ENCODE measurements around the gene NMNAT3.

The NMNAT3 gene

DNA sequence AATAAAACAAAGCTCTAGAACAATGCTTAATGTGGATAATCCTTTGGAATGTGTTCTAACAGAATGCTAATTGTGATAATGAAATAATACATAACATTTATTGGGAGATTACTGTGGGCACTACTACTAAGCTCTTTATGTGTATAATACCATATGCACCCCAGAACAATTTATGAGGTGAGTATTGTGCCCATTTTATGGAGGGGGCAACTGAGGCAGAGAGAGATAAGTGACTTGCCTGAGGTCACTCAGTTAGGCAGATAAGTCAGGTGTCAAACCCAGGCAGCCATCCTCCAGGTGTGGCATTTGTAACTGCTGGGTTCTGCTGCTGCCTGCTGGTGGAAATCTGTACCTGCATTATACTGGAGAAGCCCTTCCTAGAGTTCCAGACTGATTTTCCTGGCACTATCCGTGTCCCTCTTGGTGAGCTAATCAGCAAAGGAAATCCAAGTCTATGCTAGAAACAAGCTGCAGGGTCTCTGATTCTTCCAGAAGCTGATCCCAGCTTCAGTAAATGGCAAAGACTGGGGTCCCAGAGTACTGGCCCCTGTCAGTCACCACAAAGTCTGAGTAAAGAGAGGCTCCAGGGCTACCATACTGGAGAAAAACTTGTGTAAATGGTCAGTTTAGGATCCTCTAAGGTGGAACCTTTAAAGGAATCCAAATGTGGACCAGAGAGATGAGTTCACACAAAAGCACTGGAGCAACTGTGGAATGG lies 115.7 kb downstream of the NMNAT3 start:
- H3K4me1 ChIP-seq (ENCODE audit: control insufficient read depth, low read length): no peaks in the 10 kb centered on the region
- no peaks in the 10 kb centered on the region for H3K79me2 ChIP-seq (ENCODE audit: control insufficient read depth, low read length)
- no peaks in the 10 kb centered on the region for H3K9me3 ChIP-seq (ENCODE audit: control insufficient read depth, insufficient read depth, low read length)
- no peaks in the 10 kb centered on the region for H3F3A ChIP-seq (ENCODE audit: control insufficient read depth, insufficient read depth)
- no peaks in the 10 kb centered on the region for H3K36me3 ChIP-seq (ENCODE audit: control insufficient read depth, low read length)
- TF ChIP-seq EZH2phosphoT487 (IDR thresholded peaks at IDR 0.05; ENCODE audit: borderline replicate concordance, low read length): no peak
- TF ChIP-seq, protein P1, sequence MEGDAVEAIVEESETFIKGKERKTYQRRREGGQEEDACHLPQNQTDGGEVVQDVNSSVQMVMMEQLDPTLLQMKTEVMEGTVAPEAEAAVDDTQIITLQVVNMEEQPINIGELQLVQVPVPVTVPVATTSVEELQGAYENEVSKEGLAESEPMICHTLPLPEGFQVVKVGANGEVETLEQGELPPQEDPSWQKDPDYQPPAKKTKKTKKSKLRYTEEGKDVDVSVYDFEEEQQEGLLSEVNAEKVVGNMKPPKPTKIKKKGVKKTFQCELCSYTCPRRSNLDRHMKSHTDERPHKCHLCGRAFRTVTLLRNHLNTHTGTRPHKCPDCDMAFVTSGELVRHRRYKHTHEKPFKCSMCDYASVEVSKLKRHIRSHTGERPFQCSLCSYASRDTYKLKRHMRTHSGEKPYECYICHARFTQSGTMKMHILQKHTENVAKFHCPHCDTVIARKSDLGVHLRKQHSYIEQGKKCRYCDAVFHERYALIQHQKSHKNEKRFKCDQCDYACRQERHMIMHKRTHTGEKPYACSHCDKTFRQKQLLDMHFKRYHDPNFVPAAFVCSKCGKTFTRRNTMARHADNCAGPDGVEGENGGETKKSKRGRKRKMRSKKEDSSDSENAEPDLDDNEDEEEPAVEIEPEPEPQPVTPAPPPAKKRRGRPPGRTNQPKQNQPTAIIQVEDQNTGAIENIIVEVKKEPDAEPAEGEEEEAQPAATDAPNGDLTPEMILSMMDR (IDR thresholded peaks at IDR 0.05; ENCODE audit: low read depth, low read length, poor library complexity, severe bottlenecking): peak; percentile 50
- H3K27me3 ChIP-seq (ENCODE audit: control insufficient read depth, low read length): no peaks in the 10 kb centered on the region
- H3K9me2 ChIP-seq (replicated peaks; ENCODE audit: control insufficient read depth, low read length): no peaks in the 10 kb centered on the region
- H3K4me3 ChIP-seq (ENCODE audit: low read length): no peak overlapping the region
- no peak overlapping the region for H3K27ac ChIP-seq (ENCODE audit: low read depth, low read length)
- no peaks in the 10 kb centered on the region for H4K20me1 ChIP-seq (ENCODE audit: control insufficient read depth, insufficient read depth, low read depth, low read length)
- H3K4me2 ChIP-seq (ENCODE audit: low read length): no peak overlapping the region

DNA sequence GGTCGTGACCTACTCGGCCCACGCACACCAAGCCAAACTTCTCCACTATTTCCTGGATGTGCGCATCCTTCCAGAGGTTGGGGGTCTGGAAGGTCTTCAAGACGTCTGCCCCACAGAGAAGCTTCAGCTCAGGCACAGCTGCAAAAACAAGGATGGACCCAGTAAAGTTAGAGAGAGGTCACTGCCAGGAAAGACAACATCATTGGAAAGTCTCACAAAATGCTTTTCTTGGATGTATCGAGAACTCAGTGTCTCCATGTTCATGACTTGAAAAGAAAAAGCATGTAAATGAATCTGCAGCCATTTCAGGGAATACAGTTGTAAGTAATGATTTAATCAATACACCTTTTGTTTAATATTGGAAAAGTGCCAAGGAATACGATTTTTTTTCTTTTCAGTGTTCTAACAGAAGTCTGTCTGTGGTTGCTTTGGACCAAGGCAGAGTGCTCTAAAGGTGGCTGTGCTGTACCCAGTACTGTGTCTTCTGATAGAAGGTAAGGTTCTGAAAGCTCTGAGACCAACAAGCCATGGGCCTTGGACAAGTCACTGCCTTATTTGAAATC lies 116.4 kb downstream of the NMNAT3 start:
- Histone ChIP-seq H3K4me3 (ENCODE audit: low read length) (no peak overlapping the region), H3K79me2 (ENCODE audit: control insufficient read depth, low read length) (no peaks in the 10 kb centered on the region), H3K4me1 (ENCODE audit: control insufficient read depth, low read length) (no peaks in the 10 kb centered on the region), H3K9me3 (ENCODE audit: control insufficient read depth, insufficient read depth, low read length) (no peaks in the 10 kb centered on the region), H3K4me2 (ENCODE audit: low read length) (no peak overlapping the region), H3K36me3 (ENCODE audit: control insufficient read depth, low read length) (no peaks in the 10 kb centered on the region), H3K27ac (ENCODE audit: low read depth, low read length) (no peak overlapping the region), H3K9me2 (replicated peaks; ENCODE audit: control insufficient read depth, low read length) (no peaks in the 10 kb centered on the region), H3K27me3 (ENCODE audit: control insufficient read depth, low read length) (no peaks in the 10 kb centered on the region), H3F3A (ENCODE audit: control insufficient read depth, insufficient read depth) (no peaks in the 10 kb centered on the region), H4K20me1 (ENCODE audit: control insufficient read depth, insufficient read depth, low read depth, low read length) (no peaks in the 10 kb centered on the region)
- no peak for TF ChIP-seq EZH2phosphoT487 (IDR thresholded peaks at IDR 0.05; ENCODE audit: borderline replicate concordance, low read length)
- TF ChIP-seq, protein P1 (IDR thresholded peaks at IDR 0.05; ENCODE audit: low read depth, low read length, poor library complexity, severe bottlenecking): no peak

DNA sequence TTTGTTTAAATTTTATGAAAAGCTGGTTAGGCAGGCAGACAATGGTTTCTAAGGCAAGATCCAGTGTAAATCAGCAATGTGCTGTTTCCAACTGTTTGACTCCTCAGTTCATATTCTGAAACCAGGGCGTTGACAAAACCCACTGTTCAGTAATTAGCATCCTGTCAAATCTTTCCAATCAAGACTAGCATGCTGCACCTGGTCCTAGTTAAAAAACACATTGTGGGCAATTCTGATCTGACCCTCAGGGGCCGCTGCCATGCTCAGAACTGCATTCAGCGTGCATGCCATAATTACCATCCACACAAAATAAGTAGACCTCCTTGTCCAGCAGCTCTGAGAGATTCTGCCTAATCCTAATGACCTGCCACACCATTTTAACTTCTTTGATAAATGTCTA lies 117.4 kb downstream of the NMNAT3 start:
- Histone ChIP-seq H3K4me2 (ENCODE audit: low read length) (no peak overlapping the region), H3K36me3 (ENCODE audit: control insufficient read depth, low read length) (no peaks in the 10 kb centered on the region), H3F3A (ENCODE audit: control insufficient read depth, insufficient read depth) (no peaks in the 10 kb centered on the region), H4K20me1 (ENCODE audit: control insufficient read depth, insufficient read depth, low read depth, low read length) (no peaks in the 10 kb centered on the region), H3K9me2 (replicated peaks; ENCODE audit: control insufficient read depth, low read length) (no peaks in the 10 kb centered on the region), H3K4me1 (ENCODE audit: control insufficient read depth, low read length) (no peaks in the 10 kb centered on the region), H3K79me2 (ENCODE audit: control insufficient read depth, low read length) (no peaks in the 10 kb centered on the region), H3K9me3 (ENCODE audit: control insufficient read depth, insufficient read depth, low read length) (no peaks in the 10 kb centered on the region), H3K27ac (ENCODE audit: low read depth, low read length) (no peak overlapping the region), H3K4me3 (ENCODE audit: low read length) (no peak overlapping the region), H3K27me3 (ENCODE audit: control insufficient read depth, low read length) (peaks cover 3% of the 10 kb centered on the region; the same call in 1 of the 2 replicates)
- TF ChIP-seq, protein P1 (IDR thresholded peaks at IDR 0.05; ENCODE audit: low read depth, low read length, poor library complexity, severe bottlenecking): no peak
- TF ChIP-seq EZH2phosphoT487 (IDR thresholded peaks at IDR 0.05; ENCODE audit: borderline replicate concordance, low read length): no peak
